SK-N-SH treated with all-trans-retinoic acid at 6 μM for 48 hours (cell line): ENCODE results near the gene ADD1.

Experiments used
- ARNTL ChIP-seq: fragments of 450-650 bp; formaldehyde crosslinking; IDR thresholded peaks from 2 replicates; pipeline ENCODE4 v1.5.0; 2020; ENCODE audit warnings: low read depth, mild to moderate bottlenecking, moderate library complexity, borderline replicate concordance
- CREB5 ChIP-seq: fragments of 250-450 bp; sonication (Bioruptor Pico); IDR thresholded peaks from 2 replicates; pipeline ENCODE4 v1.5.1; 2020; ENCODE audit warnings: low read depth, mild to moderate bottlenecking, moderate library complexity
- CSDC2 ChIP-seq: fragments of 250-450 bp; sonication (Bioruptor Pico); IDR thresholded peaks from 2 replicates; pipeline ENCODE4 v1.5.0; 2020; ENCODE audit warnings: mild to moderate bottlenecking, moderate library complexity
- GLIS3 ChIP-seq: fragments of 250-450 bp; sonication (Bioruptor Pico); IDR thresholded peaks from 2 replicates; pipeline ENCODE4 v1.5.0; 2020; ENCODE audit warnings: mild to moderate bottlenecking, moderate library complexity
- ISL1 ChIP-seq: fragments of 250-450 bp; sonication (Bioruptor Pico); IDR thresholded peaks from 2 replicates; pipeline ENCODE4 v2.1.2; 2022; ENCODE audit warnings: mild to moderate bottlenecking, moderate library complexity
- PATZ1 ChIP-seq: fragments of 250-450 bp; sonication (Bioruptor Pico); IDR thresholded peaks from 2 replicates; pipeline ENCODE4 v1.8.0; 2020; ENCODE audit warnings: mild to moderate bottlenecking, moderate library complexity, borderline replicate concordance

- TF ChIP-seq CREB5 (CRISPR knock-in tag): no peak
- no peak for TF ChIP-seq PATZ1 (CRISPR knock-in tag)
- no peak for TF ChIP-seq ISL1 (CRISPR knock-in tag)
- TF ChIP-seq GLIS3 (CRISPR knock-in tag): no peak
- no peak for TF ChIP-seq CSDC2 (CRISPR knock-in tag)
- TF ChIP-seq ARNTL (CRISPR knock-in tag): no peak
These were observed 127.6 kb downstream of the ADD1 start for GRCh38 chr4:2971275-2971674.
